Epithelial cell of prostate (primary cell): ENCODE measurements around the gene PIEZO2.

Source experiments
- DNase-seq: peaks from one replicate; pipeline ENCODE4 v3.0.0-alpha.2; 2011; ENCODE audit warnings: low read depth, low spot score
- H3K27ac ChIP-seq: fragments of 450-650 bp; 2 replicates; pipeline ENCODE4 v1.5.1; 2017; ENCODE audit warnings: mild to moderate bottlenecking

The PIEZO2 gene

GRCh38 chr18:11118051-11118766, 31.2 kb downstream of the PIEZO2 start:
- DNase-seq = no peak
- no peak overlapping the region for H3K27ac ChIP-seq

DNA sequence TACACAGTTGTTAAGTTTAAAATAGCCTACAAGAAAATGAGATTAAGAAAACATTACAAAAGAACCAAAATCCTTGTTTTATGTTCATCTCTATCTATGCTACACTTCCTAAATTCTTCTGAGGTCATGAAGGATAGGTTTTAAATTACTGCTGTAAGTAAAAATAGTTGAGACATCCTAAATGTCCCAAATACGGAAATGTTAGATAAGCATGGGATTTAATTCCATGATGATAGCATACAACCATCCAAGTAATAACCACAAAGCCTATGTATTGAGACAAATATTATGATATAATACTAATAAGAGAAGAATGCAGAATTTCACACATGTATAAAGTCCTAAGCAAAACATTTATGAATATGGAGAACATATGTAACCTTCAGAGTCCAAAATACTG, 34.1 kb downstream of the PIEZO2 start:
- H3K27ac ChIP-seq = no peak overlapping the region
- DNase-seq = no peak

GRCh38 chr18:11114653-11115052, 34.7 kb downstream of the PIEZO2 start:
- H3K27ac ChIP-seq = no peak overlapping the region
- DNase-seq = no peak

DNA sequence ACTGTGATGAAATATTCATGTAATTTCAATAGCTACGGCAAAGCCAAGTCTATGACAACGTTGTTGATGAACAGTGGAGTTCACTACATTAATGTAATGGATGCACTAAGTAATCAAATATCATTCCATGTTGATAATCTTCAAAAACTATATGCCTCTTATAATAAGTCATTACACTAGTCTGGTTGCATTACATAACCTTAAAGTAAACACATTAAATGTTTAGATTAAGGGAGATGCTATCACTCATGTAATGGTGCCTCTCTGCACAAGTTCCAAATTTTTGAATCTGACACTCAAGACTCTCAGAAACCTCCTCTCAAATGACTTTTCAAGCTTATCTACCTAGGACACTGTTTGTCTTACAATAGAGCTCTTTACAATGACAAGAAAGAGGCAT, 35.4 kb downstream of the PIEZO2 start:
- H3K27ac ChIP-seq = no peak overlapping the region
- DNase-seq = no peak

GRCh38 chr18:11113046-11113548, 36.3 kb downstream of the PIEZO2 start:
- no peak overlapping the region for H3K27ac ChIP-seq
- DNase-seq = no peak

DNA sequence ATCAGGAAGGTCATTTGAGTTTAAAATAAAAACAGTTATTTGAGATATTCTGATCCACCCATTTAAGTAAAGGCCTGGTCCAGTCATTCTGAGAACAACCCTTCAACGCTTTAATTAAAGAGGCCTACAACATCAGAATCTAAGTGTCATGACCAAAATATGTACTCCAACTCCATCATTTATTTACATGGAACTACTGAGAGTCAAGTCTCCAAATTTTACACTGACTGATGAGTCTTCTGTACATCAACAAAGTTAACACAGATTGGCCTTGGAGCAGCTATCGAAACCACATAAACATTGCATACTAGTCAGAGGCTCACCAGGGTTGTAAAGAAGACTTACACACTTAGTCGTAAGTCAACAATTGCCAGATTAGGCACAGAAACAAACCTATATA, 37.1 kb downstream of the PIEZO2 start:
- DNase-seq = no peak
- H3K27ac ChIP-seq = no peak overlapping the region

GRCh38 chr18:11110509-11110908, 38.9 kb downstream of the PIEZO2 start:
- H3K27ac ChIP-seq = no peak overlapping the region
- no peak for DNase-seq

DNA sequence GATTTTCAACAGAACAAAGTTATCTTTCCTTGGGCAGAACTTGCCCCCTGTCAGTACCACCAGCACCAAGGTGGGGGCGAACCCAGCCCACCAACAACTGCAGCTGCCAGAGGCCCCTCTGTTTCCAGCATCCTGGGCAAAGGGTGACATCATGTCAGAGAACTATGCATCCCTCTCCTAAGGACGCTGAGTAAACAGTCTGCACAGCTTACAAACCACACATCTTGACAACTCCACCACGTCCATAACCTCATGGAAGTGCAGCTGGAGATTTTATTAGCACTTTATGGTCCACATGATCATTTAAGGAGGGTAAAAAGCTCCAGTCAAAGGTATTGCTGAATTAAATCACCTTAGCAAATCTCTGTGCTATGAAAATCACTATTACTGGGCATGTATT, 40.4 kb downstream of the PIEZO2 start:
- no peak overlapping the region for H3K27ac ChIP-seq
- no peak for DNase-seq

GRCh38 chr18:11106894-11107293, 42.5 kb downstream of the PIEZO2 start:
- no peak overlapping the region for H3K27ac ChIP-seq

GRCh38 chr18:11105463-11105862, 43.9 kb downstream of the PIEZO2 start:
- no peak for DNase-seq
- H3K27ac ChIP-seq = no peak overlapping the region

More at GRCh38 chr18:11106894-11107293, 42.5 kb downstream of the PIEZO2 start:
- no peak for DNase-seq

GRCh38 chr18:11104307-11104706, 45.1 kb downstream of the PIEZO2 start:
- no peak for DNase-seq
- no peak overlapping the region for H3K27ac ChIP-seq

- H3K27ac ChIP-seq = no peak overlapping the region
- no peak for DNase-seq
Measured at GRCh38 chr18:11096839-11097750, 52.3 kb downstream of the PIEZO2 start.

GRCh38 chr18:11096411-11096810, 53.0 kb downstream of the PIEZO2 start:
- no peak overlapping the region for H3K27ac ChIP-seq
- no peak for DNase-seq

DNA sequence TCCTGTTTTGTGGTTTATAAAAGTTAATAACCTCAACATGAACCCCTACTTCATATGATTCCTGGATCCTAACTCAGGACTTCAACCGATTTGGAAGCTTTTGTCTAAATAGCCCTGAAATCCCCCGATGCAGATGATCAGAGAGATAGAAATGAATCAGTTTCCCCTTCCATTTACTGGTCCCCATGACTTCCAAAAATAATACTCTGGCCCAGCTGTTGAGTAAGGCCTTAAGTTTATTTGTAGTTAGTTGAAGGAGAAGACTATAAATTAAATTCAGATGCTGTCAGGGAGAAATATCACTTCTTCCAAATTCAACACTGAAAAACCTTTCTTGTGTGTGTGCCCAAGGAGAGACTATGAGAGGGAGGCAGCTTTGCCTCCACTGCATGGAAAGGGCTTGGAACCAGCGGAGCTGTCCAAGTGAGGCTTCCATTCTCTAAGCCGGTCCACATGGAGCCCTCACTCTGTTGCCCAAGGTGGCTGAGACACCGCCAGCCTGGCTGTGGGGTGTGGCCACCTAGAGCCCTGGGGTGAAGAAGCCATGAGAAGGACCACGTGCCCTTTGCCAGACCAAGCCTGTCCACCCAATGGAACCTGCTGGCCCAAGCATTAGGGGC, 53.6 kb downstream of the PIEZO2 start:
- no peak for DNase-seq
- no peak overlapping the region for H3K27ac ChIP-seq

- no peak for DNase-seq
- no peak overlapping the region for H3K27ac ChIP-seq
Measured at GRCh38 chr18:11095211-11095610, 54.2 kb downstream of the PIEZO2 start.

GRCh38 chr18:11091746-11092145, 57.6 kb downstream of the PIEZO2 start:
- no peak overlapping the region for H3K27ac ChIP-seq
- no peak for DNase-seq

DNA sequence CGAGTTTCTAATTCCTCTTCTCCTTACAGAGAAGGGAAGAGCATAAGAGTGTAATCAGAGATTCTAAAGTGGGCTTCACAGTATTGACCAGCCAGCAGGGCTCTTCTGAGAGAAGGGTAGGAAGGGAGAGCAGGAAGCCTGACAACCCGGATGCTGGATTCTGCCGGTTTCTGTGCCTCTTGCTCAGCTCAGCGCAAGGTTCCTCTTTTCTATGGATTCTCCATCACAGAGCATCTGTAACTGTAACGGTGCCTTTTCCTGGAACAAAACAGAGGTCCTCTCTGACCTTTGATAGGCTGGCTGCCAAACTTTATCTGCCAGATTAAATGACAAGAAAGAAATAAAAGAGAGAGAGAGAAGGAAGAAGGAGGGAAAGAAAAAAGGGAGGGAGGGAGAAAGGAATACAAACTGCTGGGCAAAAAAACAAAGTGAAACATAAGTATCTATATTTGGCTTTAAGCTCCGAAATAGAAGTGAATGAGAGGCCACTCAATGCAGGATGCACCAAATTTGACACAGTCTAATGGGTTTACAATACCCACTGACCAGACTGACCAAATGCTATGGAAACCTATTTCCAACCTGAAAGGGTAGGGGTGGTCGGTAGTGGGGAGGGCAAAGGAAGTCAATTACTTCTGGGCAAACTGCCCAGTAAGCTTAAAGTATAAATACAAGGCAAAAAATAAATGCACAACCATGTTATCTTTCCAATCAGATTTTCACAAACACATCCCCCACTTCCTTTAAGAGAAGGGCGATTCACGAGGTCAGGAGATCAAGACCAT, 59.2 kb downstream of the PIEZO2 start:
- no peak for DNase-seq
- H3K27ac ChIP-seq = no peak overlapping the region

- DNase-seq = no peak
- H3K27ac ChIP-seq = no peak overlapping the region
Measured at GRCh38 chr18:11081009-11081532, 68.3 kb downstream of the PIEZO2 start.

- H3K27ac ChIP-seq = no peak overlapping the region
- DNase-seq = no peak
Measured at GRCh38 chr18:11078491-11078890, 70.9 kb downstream of the PIEZO2 start.
